ENCODE results near the gene RBMS3.

DNA sequence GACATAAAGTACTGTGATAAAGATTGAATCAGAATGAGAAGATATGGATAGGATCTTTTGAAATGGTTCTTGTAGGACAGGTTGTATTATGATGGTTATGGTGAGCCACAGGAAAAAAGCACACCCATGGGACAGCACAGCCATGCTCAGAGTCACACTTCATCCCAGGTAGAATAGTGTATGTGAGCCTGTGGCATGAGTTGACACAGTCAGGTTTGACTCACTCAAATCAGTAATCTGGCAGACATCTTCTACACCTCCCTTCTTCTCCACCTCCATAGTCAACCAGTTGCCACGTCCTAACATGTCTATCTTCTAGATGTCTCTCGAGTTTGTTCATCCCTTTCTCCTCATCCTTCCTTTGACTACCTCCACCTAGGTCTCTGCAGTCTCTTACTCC is 176.0 kb downstream of the RBMS3 start:
- TF ChIP-seq, protein P1, sequence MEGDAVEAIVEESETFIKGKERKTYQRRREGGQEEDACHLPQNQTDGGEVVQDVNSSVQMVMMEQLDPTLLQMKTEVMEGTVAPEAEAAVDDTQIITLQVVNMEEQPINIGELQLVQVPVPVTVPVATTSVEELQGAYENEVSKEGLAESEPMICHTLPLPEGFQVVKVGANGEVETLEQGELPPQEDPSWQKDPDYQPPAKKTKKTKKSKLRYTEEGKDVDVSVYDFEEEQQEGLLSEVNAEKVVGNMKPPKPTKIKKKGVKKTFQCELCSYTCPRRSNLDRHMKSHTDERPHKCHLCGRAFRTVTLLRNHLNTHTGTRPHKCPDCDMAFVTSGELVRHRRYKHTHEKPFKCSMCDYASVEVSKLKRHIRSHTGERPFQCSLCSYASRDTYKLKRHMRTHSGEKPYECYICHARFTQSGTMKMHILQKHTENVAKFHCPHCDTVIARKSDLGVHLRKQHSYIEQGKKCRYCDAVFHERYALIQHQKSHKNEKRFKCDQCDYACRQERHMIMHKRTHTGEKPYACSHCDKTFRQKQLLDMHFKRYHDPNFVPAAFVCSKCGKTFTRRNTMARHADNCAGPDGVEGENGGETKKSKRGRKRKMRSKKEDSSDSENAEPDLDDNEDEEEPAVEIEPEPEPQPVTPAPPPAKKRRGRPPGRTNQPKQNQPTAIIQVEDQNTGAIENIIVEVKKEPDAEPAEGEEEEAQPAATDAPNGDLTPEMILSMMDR (IDR thresholded peaks at IDR 0.05), result no peak
- TF ChIP-seq POLR2A (IDR thresholded peaks at IDR 0.05), result no peak
